IMR-90 (cell line): Measurements from ENCODE around the gene ITPKB. TPM values are rescaled to one million over a fixed set of nuclear protein-coding genes. Genes with fewer than 3 reads are reported as not detected.

ENCODE experiments used
- ATAC-seq: fragments of 200-7000 bp; cut with Tn5 transposase; 2 replicates; pipeline ENCODE4 v1.9.1; 2020; ENCODE audit warnings: low read depth, mild to moderate bottlenecking, moderate library complexity
- BruUV-seq: library from RNA; stranded (reverse); fragments of 400-500 nt; replicated peaks from 2 replicates; lab custom pipeline; 2021; lab: Mats Ljungman, UMichigan
- CTCF ChIA-PET: fragments of 300-600 bp; formaldehyde crosslinking; extraction: SDS; loops from one replicate; lab custom pipeline; 2021; ENCODE audit warnings: antibody characterized with exemption; lab: Yijun Ruan, JAX
- POLR2A ChIA-PET: fragments of 300-600 bp; sonication (Branson Sonifier 250); formaldehyde crosslinking; loops from one replicate; lab custom pipeline; 2022; ENCODE audit warnings: antibody characterized with exemption; ENCODE audit not compliant: unreplicated experiment; lab: Charles Lee
- DNase-seq: peaks from one replicate; pipeline ENCODE4 v3.0.0; 2013
- H2AFZ ChIP-seq: replicated peaks from 2 replicates; pipeline ENCODE3; 2013; ENCODE audit warnings: low read length, mild to moderate bottlenecking; ENCODE audit not compliant: poor library complexity
- H2AK5ac ChIP-seq: 2 replicates; pipeline ENCODE4 v1.6.1; 2013; ENCODE audit warnings: low read depth, low read length, inconsistent platforms
- H2AK9ac ChIP-seq: replicated peaks from 2 replicates; pipeline ENCODE3; 2013; ENCODE audit warnings: mild to moderate bottlenecking, low read depth, low read length, moderate library complexity; ENCODE audit not compliant: poor library complexity
- H2BK120ac ChIP-seq: 2 replicates; pipeline ENCODE4 v1.6.1; 2013; ENCODE audit warnings: low read depth, low read length, inconsistent platforms
- H2BK15ac ChIP-seq: 3 replicates; pipeline ENCODE4 v1.6.1; 2013; ENCODE audit warnings: low read depth, low read length, inconsistent platforms
- H2BK20ac ChIP-seq: 2 replicates; pipeline ENCODE4 v1.6.1; 2013; ENCODE audit warnings: low read depth, mild to moderate bottlenecking, inconsistent platforms, low read length, moderate library complexity
- H2BK5ac ChIP-seq: 2 replicates; pipeline ENCODE4 v1.6.1; 2013; ENCODE audit warnings: mild to moderate bottlenecking, low read depth, low read length, inconsistent platforms; ENCODE audit not compliant: poor library complexity, severe bottlenecking
- H3K14ac ChIP-seq: replicated peaks from 2 replicates; pipeline ENCODE4 v1.6.1; 2013; ENCODE audit warnings: low read depth, low read length, inconsistent platforms
- H3K18ac ChIP-seq: 2 replicates; pipeline ENCODE4 v1.6.1; 2013; ENCODE audit warnings: low read depth, low read length, control low read depth
- H3K23ac ChIP-seq: 2 replicates; pipeline ENCODE4 v1.6.1; 2013; ENCODE audit warnings: low read depth, low read length, inconsistent platforms
- H3K27ac ChIP-seq: 2 replicates; pipeline ENCODE4 v1.5.1; 2013; ENCODE audit warnings: mild to moderate bottlenecking, control low read depth, low read length; ENCODE audit not compliant: insufficient read depth
- H3K27me3 ChIP-seq: 2 replicates; pipeline ENCODE4 v1.6.1; 2013; ENCODE audit warnings: low read length; ENCODE audit not compliant: control insufficient read depth, insufficient read depth
- H3K36me3 ChIP-seq: 2 replicates; pipeline ENCODE4 v1.6.1; 2013; ENCODE audit warnings: low read length, mixed read lengths; ENCODE audit not compliant: control insufficient read depth, insufficient read depth
- H3K4ac ChIP-seq: 2 replicates; pipeline ENCODE4 v1.6.1; 2013; ENCODE audit warnings: low read depth, low read length, inconsistent platforms
- H3K4me1 ChIP-seq: 2 replicates; pipeline ENCODE4 v1.6.1; 2013; ENCODE audit warnings: low read length, mixed read lengths; ENCODE audit not compliant: control insufficient read depth, insufficient read depth
- H3K4me2 ChIP-seq: 2 replicates; pipeline ENCODE4 v1.6.1; 2013; ENCODE audit warnings: low read depth, mild to moderate bottlenecking, control low read depth, low read length, moderate library complexity
- H3K4me3 ChIP-seq: 2 replicates; pipeline ENCODE4 v1.5.1; 2013; ENCODE audit warnings: low read depth, mild to moderate bottlenecking, control low read depth, low read length, moderate library complexity; ENCODE audit not compliant: insufficient read depth
- H3K56ac ChIP-seq: 2 replicates; pipeline ENCODE4 v1.6.1; 2013; ENCODE audit warnings: low read length, inconsistent platforms; ENCODE audit not compliant: insufficient read depth; ENCODE audit errors: extremely low read depth
- H3K79me1 ChIP-seq, 2 experiments: 2 replicates each; pipeline ENCODE4 v1.6.1; 2013; ENCODE audit warnings: low read length in 2 of 2, inconsistent platforms in 1 of 2, low read depth in 1 of 2
- H3K9ac ChIP-seq: 2 replicates; pipeline ENCODE4 v1.6.1; 2013; ENCODE audit warnings: low read depth, low read length, control low read depth
- H3K9me1 ChIP-seq: 2 replicates; pipeline ENCODE4 v1.6.1; 2013; ENCODE audit warnings: low read length, inconsistent platforms; ENCODE audit not compliant: insufficient read depth
- H3K9me3 ChIP-seq: 2 replicates; pipeline ENCODE4 v1.6.1; 2013; ENCODE audit warnings: low read length; ENCODE audit not compliant: control insufficient read depth, insufficient read depth
- H4K20me1 ChIP-seq: 2 replicates; pipeline ENCODE4 v1.6.1; 2013; ENCODE audit warnings: low read length, inconsistent platforms; ENCODE audit not compliant: insufficient read depth
- H4K5ac ChIP-seq: 2 replicates; pipeline ENCODE4 v1.6.1; 2013; ENCODE audit warnings: mild to moderate bottlenecking, low read depth, low read length, control low read depth
- H4K8ac ChIP-seq, 2 experiments: 2 replicates each; pipeline ENCODE4 v1.6.1; 2013; ENCODE audit warnings: low read depth in 2 of 2, low read length in 2 of 2, control low read depth in 1 of 2, inconsistent platforms in 1 of 2
- H4K91ac ChIP-seq: 2 replicates; pipeline ENCODE4 v1.6.1; 2013; ENCODE audit warnings: low read depth, low read length, inconsistent platforms; ENCODE audit not compliant: insufficient read depth
- NFE2L2 ChIP-seq: fragments of 150-350 bp; IDR thresholded peaks from 2 replicates; pipeline ENCODE4 v1.6.1; 2016; ENCODE audit warnings: low read depth, mild to moderate bottlenecking, low read length
- WGBS, 2 experiments: methylation state at CpG; one replicate each; pipeline versions ENCODE4 v1.1.5 to v1.1.7; 2013; ENCODE audit warnings: missing lambda C conversion rate in 2 of 2; ENCODE audit not compliant: insufficient read length in 1 of 2; ENCODE audit errors: extremely low coverage in 2 of 2; 5-methylcytosine and 5-hydroxymethylcytosine counted together
- dilution Hi-C: fragments of 300-500 bp; cut with HindIII; formaldehyde crosslinking; loops from one replicate; pipeline ENCODE4 v1.14.3; 2018; ENCODE audit warnings: low sequenced_read_pairs; ENCODE audit not compliant: unreplicated experiment
- in situ Hi-C: fragments of 300-500 bp; cut with MboI; formaldehyde crosslinking; loops from 3 replicates; pipeline ENCODE4 v1.14.3; 2019; ENCODE audit warnings: low sequenced_read_pairs, inconsistent platforms, mixed read lengths
- intact Hi-C: fragments of 100-400 bp; cut with micrococcal nuclease; formaldehyde crosslinking; loops from 2 replicates; pipeline ENCODE4 v1.10.0; 2022
- polyA plus RNA-seq, 3 experiments: library from polyadenylated mRNA; depleted of rRNA; stranded (reverse); fragments of >200 nt; gene quantifications; 2 replicates each; pipeline ENCODE4 v1.2.3, GENCODE V29; 2012; ENCODE audit warnings: low replicate concordance in 1 of 3
- total RNA-seq: library from RNA; depleted of rRNA; stranded (reverse); fragments of >200 nt; gene quantifications from 2 replicates; pipeline ENCODE4 v1.2.3, GENCODE V29; 2012

The ITPKB gene
- total and polyA plus RNA-seq, 2 of the 4 experiments (the other 2 are of a cell fraction): 0.72 to 1.4 TPM

- Histone ChIP-seq H3K9ac (peak overlapping the region; percentile 54), H2AK5ac (peak overlapping the region; percentile 87; the same call in 1 of the 2 replicates), H3K36me3 (no peaks in the 10 kb centered on the region; the same call in 1 of the 2 replicates), H2BK5ac (no peak overlapping the region), H3K4ac (peak overlapping the region; percentile 77), H3K14ac (peak overlapping the region; percentile 79), H3K27ac (peak overlapping the region; percentile 30), H3K27me3 (no peaks in the 10 kb centered on the region), H3K4me2 (no peak overlapping the region), H3K9me3 (no peaks in the 10 kb centered on the region), H3K18ac (peak overlapping the region; percentile 56), H3K23ac (0 out of 2 replicates have a peak overlapping the region, but pooled peaks have one; percentile 10), H2AFZ (peak overlapping the region; percentile 86), H4K20me1 (no peaks in the 10 kb centered on the region), H4K5ac (peak overlapping the region; percentile 33), H3K9me1 (peaks cover 16% of the 10 kb centered on the region), H3K4me1 (peaks cover 17% of the 10 kb centered on the region), H2BK20ac (peak overlapping the region; percentile 80), H4K8ac (peak overlapping the region; percentile 75 to 97), H4K91ac (peak overlapping the region; percentile 95), H3K4me3 (no peak overlapping the region), H3K56ac (0 out of 2 replicates have a peak overlapping the region, but pooled peaks have one; percentile 4), H2BK120ac (peak overlapping the region; percentile 79), H2AK9ac (peak overlapping the region; percentile 39), H2BK15ac (peak overlapping the region; percentile 91), H3K79me1 (no peaks in the 10 kb centered on the region)
- ATAC-seq (peak; percentile 59), DNase-seq (peak; percentile 54)
- in situ Hi-C loops: no loop called here
- dilution Hi-C loops: no loop called here
- intact Hi-C loops: no loop called here
- ChIA-PET POLR2A (interaction anchor here (0.7 kb wide), 1 partner anchor 9 kb away, joined by 3 read pairs; no protein-coding TSS in a partner anchor), CTCF (interaction anchor here (0.5 kb wide), 1 partner anchor 590 kb away, joined by 4 read pairs; no protein-coding TSS in a partner anchor)
- TF ChIP-seq NFE2L2: no peak
- 0% methylated on average over 1 of the region's 8 CpGs; no CpG with 5 or more reads in 1 of the 2 experiments for WGBS, 2 experiments
- BruUV-seq: no TSS peak
Observed at GRCh38 chr1:226654046-226654667, 84.9 kb downstream of the ITPKB start.
